GM23338 (cell line): Measurements from ENCODE around the gene RTN4RL1. TPM values are rescaled to one million over a fixed set of nuclear protein-coding genes. Genes with fewer than 3 reads are reported as not detected.

Experiments
- ATAC-seq: fragments of 200-7000 bp; cut with Tn5 transposase; 3 replicates; pipeline ENCODE4 v1.9.1; 2020
- DNase-seq: peaks from one replicate; pipeline ENCODE4 v3.0.0-alpha.2; 2015; ENCODE audit warnings: low spot score
- H2AFZ ChIP-seq: fragments of 200-600 bp; sonication (generic); 2 replicates; pipeline ENCODE4 v1.8.0; 2016; ENCODE audit warnings: antibody characterized with exemption, mild to moderate bottlenecking, moderate library complexity
- H3F3A ChIP-seq: fragments of 200-600 bp; sonication (generic); replicated peaks from 2 replicates; pipeline ENCODE4 v1.8.0; 2017; ENCODE audit warnings: antibody characterized with exemption, mixed run types, low read depth
- H3K27ac ChIP-seq: fragments of 200-600 bp; sonication (generic); 2 replicates; pipeline ENCODE4 v1.6.1; 2016; ENCODE audit warnings: low read depth
- H3K27me3 ChIP-seq: fragments of 200-600 bp; sonication (generic); 2 replicates; pipeline ENCODE4 v1.8.0; 2016; ENCODE audit warnings: mild to moderate bottlenecking, mixed run types, moderate library complexity; ENCODE audit not compliant: insufficient read depth
- H3K36me3 ChIP-seq: fragments of 200-600 bp; sonication (generic); 2 replicates; pipeline ENCODE4 v1.8.0; 2016; ENCODE audit warnings: mild to moderate bottlenecking; ENCODE audit not compliant: insufficient read depth
- H3K4me1 ChIP-seq: fragments of 200-600 bp; sonication (generic); 2 replicates; pipeline ENCODE4 v1.8.0; 2016; ENCODE audit warnings: mild to moderate bottlenecking, moderate library complexity; ENCODE audit not compliant: insufficient read depth
- H3K4me2 ChIP-seq: fragments of 200-600 bp; sonication (generic); 2 replicates; pipeline ENCODE4 v1.7.1; 2017; ENCODE audit warnings: mixed run types
- H3K4me3 ChIP-seq: fragments of 200-600 bp; sonication (generic); 2 replicates; pipeline ENCODE4 v1.6.1; 2016; ENCODE audit warnings: mixed run types
- H3K79me2 ChIP-seq: fragments of 200-600 bp; sonication (generic); replicated peaks from 2 replicates; pipeline ENCODE4 v1.8.0; 2017; ENCODE audit warnings: mild to moderate bottlenecking; ENCODE audit not compliant: insufficient read depth
- H3K9me2 ChIP-seq: fragments of 200-600 bp; sonication (generic); 2 replicates; pipeline ENCODE4 v1.8.0; 2017; ENCODE audit not compliant: insufficient read depth
- H4K20me1 ChIP-seq: fragments of 200-600 bp; sonication (generic); replicated peaks from 2 replicates; pipeline ENCODE4 v1.8.0; 2017; ENCODE audit warnings: mild to moderate bottlenecking; ENCODE audit not compliant: insufficient read depth
- H3K27ac Mint-ChIP-seq: 2 replicates; pipeline ENCODE4 v1.8.0; 2020; ENCODE audit warnings: inconsistent platforms, mild to moderate bottlenecking, moderate library complexity, mixed read lengths
- H3K27me3 Mint-ChIP-seq: 3 replicates; pipeline ENCODE4 v1.8.0; 2022; ENCODE audit warnings: low read depth, mild to moderate bottlenecking, moderate library complexity, mixed read lengths, inconsistent platforms; ENCODE audit not compliant: insufficient read depth, poor library complexity
- H3K36me3 Mint-ChIP-seq: 3 replicates; pipeline ENCODE4 v1.8.0; 2021; ENCODE audit warnings: low read depth, mild to moderate bottlenecking, inconsistent platforms, moderate library complexity, mixed read lengths
- H3K4me1 Mint-ChIP-seq: 3 replicates; pipeline ENCODE4 v1.8.0; 2020; ENCODE audit warnings: mild to moderate bottlenecking, inconsistent platforms, mixed read lengths
- H3K4me3 Mint-ChIP-seq: 3 replicates; pipeline ENCODE4 v1.8.0; 2021; ENCODE audit warnings: moderate library complexity, mild to moderate bottlenecking, inconsistent platforms, mixed read lengths
- H3K9me3 Mint-ChIP-seq: 3 replicates; pipeline ENCODE4 v1.8.0; 2020; ENCODE audit warnings: moderate library complexity, mild to moderate bottlenecking, inconsistent platforms, mixed read lengths
- CREB1 ChIP-seq: fragments of 250-450 bp; sonication (Bioruptor Pico); IDR thresholded peaks from 2 replicates; pipeline ENCODE4 v1.5.0; 2020; ENCODE audit warnings: low read depth, mild to moderate bottlenecking, moderate library complexity
- ETS1 ChIP-seq: IDR thresholded peaks from 2 replicates; pipeline ENCODE4 v1.6.1; 2016; ENCODE audit warnings: antibody characterized with exemption
- EZH2 ChIP-seq: fragments of 200-600 bp; sonication (generic); IDR thresholded peaks from one replicate; pipeline ENCODE4 v1.8.0; 2017; ENCODE audit warnings: antibody characterized with exemption, mild to moderate bottlenecking, low read depth; ENCODE audit not compliant: unreplicated experiment
- EZH2phosphoT487 ChIP-seq: fragments of 200-600 bp; sonication (generic); IDR thresholded peaks from one replicate; pipeline ENCODE4 v1.8.1; 2018; ENCODE audit warnings: antibody characterized with exemption; ENCODE audit not compliant: unreplicated experiment
- JUNB ChIP-seq: IDR thresholded peaks from one replicate; pipeline ENCODE4 v1.6.1; 2016; ENCODE audit warnings: antibody characterized with exemption; ENCODE audit not compliant: unreplicated experiment
- NANOG ChIP-seq: IDR thresholded peaks from 2 replicates; pipeline ENCODE4 v1.6.1; 2016; ENCODE audit warnings: antibody characterized with exemption, borderline replicate concordance
- POLR2AphosphoS5 ChIP-seq: IDR thresholded peaks from 2 replicates; pipeline ENCODE4 v1.6.1; 2016; ENCODE audit warnings: antibody characterized with exemption, low read depth
- STAT1 ChIP-seq: IDR thresholded peaks from one replicate; pipeline ENCODE4 v1.6.1; 2016; ENCODE audit warnings: antibody characterized with exemption; ENCODE audit not compliant: unreplicated experiment
- ZNF114 ChIP-seq: fragments of 250-450 bp; sonication (Bioruptor Pico); IDR thresholded peaks from 2 replicates; pipeline ENCODE4 v1.5.0; 2020; ENCODE audit warnings: mild to moderate bottlenecking, moderate library complexity
- ZNF331 ChIP-seq: fragments of 250-450 bp; sonication (Bioruptor Pico); IDR thresholded peaks from 2 replicates; pipeline ENCODE4 v1.5.0; 2020; ENCODE audit warnings: low read depth, mild to moderate bottlenecking, moderate library complexity
- polyA plus RNA-seq: library from polyadenylated mRNA; unstranded; fragments of >200 nt; fragmentation: Nextera tagmentation; extraction: Ambion mirVana; gene quantifications from 2 replicates; pipeline ENCODE4 v1.2.1, GENCODE V29; 2016
- total RNA-seq: library from RNA; depleted of rRNA; stranded (reverse); fragments of >200 nt; shearing (Covaris generic); gene quantifications from 2 replicates; pipeline ENCODE4 v1.2.3, GENCODE V29; 2014
- TF ChIP-seq, protein P1 (sequence below): IDR thresholded peaks from one replicate; pipeline ENCODE4 v1.6.1; 2018; ENCODE audit warnings: antibody characterized with exemption; ENCODE audit not compliant: unreplicated experiment
- TF ChIP-seq, protein P2 (sequence below): fragments of 250-450 bp; sonication (Bioruptor Pico); IDR thresholded peaks from 2 replicates; pipeline ENCODE4 v1.5.0; 2020; ENCODE audit warnings: mild to moderate bottlenecking, moderate library complexity
- TF ChIP-seq, protein P3 (sequence below), 2 experiments: fragments of 200-600 bp in 1 of 2; sonication (generic) in 1 of 2; conservative IDR thresholded peaks; 2 replicates each; pipeline versions ENCODE4 v1.5.1 to v1.6.1; 2016 to 2017; ENCODE audit warnings: antibody characterized with exemption in 2 of 2, low read depth in 2 of 2, mild to moderate bottlenecking in 2 of 2, moderate library complexity in 1 of 2

The RTN4RL1 gene
- total and polyA plus RNA-seq, 2 experiments from 2014 or later: 0.17 TPM; not detected in 1

DNA sequence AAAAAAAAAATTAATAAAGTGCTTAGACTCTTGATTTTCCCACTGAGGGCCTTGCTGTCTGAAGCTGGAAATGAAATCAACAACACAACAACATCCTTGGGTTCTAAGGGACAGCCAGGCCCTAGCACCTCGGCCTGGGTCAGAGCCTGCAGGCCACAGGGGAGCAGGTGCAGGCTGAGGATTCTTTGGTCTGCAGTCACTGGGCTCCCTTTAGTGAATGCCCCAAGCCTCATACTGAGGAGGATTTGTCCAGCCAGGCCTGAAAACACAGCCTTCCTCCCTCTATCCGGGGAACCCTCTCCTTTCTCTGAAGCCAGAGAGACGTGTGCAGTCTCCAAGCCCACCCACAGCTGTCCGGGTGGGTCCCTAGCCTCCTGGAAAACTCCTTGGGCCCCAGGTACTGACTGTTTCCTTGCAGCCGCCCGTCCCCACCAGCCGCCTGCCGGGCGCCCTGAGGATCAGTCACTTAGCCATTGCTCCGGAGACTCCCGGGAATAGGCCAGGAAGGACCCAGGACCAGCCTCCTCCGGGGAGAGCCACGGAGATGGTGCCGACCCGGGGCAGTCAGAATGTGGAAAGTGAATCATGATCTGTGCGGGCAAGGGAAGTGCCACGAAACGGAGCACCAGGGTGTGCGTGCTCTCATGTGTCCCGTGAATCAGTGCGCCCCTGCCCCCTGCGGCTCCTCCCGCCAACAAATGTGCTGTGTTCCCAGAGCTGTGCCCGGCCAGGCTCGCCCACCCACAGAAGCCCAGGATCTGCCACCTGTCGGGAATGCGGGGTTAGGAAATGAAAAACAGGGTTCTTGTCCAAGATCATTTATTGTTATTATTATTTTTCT, 91.0 kb downstream of the RTN4RL1 start:
- H3K4me2 ChIP-seq: no peak overlapping the region
- no peaks in the 10 kb centered on the region for H3K79me2 ChIP-seq
- H3F3A ChIP-seq: no peaks in the 10 kb centered on the region
- no peaks in the 10 kb centered on the region for H4K20me1 ChIP-seq
- H3K9me2 ChIP-seq: no peaks in the 10 kb centered on the region
- H3K4me3 Mint-ChIP-seq: no peak overlapping the region
- H3K4me1 Mint-ChIP-seq: 0 out of 3 replicates have a peak, but pooled peaks cover 4% of the 10 kb centered on the region
- H3K27ac ChIP-seq: no peak overlapping the region
- ATAC-seq (no peak), DNase-seq (no peak)
- no peak overlapping the region for H3K4me3 ChIP-seq
- no peak overlapping the region for H2AFZ ChIP-seq
- TF ChIP-seq ZNF114 (no peak), ZNF331 (CRISPR knock-in tag) (no peak), CREB1 (CRISPR knock-in tag) (no peak), EZH2 (no peak), STAT1 (no peak), POLR2AphosphoS5 (no peak), JUNB (no peak), ETS1 (no peak), NANOG (no peak), EZH2phosphoT487 (no peak)
- TF ChIP-seq, protein P1, sequence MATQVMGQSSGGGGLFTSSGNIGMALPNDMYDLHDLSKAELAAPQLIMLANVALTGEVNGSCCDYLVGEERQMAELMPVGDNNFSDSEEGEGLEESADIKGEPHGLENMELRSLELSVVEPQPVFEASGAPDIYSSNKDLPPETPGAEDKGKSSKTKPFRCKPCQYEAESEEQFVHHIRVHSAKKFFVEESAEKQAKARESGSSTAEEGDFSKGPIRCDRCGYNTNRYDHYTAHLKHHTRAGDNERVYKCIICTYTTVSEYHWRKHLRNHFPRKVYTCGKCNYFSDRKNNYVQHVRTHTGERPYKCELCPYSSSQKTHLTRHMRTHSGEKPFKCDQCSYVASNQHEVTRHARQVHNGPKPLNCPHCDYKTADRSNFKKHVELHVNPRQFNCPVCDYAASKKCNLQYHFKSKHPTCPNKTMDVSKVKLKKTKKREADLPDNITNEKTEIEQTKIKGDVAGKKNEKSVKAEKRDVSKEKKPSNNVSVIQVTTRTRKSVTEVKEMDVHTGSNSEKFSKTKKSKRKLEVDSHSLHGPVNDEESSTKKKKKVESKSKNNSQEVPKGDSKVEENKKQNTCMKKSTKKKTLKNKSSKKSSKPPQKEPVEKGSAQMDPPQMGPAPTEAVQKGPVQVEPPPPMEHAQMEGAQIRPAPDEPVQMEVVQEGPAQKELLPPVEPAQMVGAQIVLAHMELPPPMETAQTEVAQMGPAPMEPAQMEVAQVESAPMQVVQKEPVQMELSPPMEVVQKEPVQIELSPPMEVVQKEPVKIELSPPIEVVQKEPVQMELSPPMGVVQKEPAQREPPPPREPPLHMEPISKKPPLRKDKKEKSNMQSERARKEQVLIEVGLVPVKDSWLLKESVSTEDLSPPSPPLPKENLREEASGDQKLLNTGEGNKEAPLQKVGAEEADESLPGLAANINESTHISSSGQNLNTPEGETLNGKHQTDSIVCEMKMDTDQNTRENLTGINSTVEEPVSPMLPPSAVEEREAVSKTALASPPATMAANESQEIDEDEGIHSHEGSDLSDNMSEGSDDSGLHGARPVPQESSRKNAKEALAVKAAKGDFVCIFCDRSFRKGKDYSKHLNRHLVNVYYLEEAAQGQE: no peak
- TF ChIP-seq, protein P2, sequence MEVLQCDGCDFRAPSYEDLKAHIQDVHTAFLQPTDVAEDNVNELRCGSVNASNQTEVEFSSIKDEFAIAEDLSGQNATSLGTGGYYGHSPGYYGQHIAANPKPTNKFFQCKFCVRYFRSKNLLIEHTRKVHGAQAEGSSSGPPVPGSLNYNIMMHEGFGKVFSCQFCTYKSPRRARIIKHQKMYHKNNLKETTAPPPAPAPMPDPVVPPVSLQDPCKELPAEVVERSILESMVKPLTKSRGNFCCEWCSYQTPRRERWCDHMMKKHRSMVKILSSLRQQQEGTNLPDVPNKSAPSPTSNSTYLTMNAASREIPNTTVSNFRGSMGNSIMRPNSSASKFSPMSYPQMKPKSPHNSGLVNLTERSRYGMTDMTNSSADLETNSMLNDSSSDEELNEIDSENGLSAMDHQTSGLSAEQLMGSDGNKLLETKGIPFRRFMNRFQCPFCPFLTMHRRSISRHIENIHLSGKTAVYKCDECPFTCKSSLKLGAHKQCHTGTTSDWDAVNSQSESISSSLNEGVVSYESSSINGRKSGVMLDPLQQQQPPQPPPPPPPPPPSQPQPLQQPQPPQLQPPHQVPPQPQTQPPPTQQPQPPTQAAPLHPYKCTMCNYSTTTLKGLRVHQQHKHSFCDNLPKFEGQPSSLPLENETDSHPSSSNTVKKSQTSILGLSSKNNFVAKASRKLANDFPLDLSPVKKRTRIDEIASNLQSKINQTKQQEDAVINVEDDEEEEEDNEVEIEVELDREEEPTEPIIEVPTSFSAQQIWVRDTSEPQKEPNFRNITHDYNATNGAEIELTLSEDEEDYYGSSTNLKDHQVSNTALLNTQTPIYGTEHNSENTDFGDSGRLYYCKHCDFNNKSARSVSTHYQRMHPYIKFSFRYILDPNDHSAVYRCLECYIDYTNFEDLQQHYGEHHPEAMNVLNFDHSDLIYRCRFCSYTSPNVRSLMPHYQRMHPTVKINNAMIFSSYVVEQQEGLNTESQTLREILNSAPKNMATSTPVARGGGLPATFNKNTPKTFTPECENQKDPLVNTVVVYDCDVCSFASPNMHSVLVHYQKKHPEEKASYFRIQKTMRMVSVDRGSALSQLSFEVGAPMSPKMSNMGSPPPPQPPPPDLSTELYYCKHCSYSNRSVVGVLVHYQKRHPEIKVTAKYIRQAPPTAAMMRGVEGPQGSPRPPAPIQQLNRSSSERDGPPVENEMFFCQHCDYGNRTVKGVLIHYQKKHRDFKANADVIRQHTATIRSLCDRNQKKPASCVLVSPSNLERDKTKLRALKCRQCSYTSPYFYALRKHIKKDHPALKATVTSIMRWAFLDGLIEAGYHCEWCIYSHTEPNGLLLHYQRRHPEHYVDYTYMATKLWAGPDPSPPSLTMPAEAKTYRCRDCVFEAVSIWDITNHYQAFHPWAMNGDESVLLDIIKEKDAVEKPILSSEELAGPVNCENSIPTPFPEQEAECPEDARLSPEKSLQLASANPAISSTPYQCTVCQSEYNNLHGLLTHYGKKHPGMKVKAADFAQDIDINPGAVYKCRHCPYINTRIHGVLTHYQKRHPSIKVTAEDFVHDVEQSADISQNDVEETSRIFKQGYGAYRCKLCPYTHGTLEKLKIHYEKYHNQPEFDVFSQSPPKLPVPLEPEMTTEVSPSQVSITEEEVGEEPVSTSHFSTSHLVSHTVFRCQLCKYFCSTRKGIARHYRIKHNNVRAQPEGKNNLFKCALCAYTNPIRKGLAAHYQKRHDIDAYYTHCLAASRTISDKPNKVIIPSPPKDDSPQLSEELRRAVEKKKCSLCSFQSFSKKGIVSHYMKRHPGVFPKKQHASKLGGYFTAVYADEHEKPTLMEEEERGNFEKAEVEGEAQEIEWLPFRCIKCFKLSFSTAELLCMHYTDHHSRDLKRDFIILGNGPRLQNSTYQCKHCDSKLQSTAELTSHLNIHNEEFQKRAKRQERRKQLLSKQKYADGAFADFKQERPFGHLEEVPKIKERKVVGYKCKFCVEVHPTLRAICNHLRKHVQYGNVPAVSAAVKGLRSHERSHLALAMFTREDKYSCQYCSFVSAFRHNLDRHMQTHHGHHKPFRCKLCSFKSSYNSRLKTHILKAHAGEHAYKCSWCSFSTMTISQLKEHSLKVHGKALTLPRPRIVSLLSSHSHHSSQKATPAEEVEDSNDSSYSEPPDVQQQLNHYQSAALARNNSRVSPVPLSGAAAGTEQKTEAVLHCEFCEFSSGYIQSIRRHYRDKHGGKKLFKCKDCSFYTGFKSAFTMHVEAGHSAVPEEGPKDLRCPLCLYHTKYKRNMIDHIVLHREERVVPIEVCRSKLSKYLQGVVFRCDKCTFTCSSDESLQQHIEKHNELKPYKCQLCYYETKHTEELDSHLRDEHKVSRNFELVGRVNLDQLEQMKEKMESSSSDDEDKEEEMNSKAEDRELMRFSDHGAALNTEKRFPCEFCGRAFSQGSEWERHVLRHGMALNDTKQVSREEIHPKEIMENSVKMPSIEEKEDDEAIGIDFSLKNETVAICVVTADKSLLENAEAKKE (CRISPR knock-in tag): no peak
- TF ChIP-seq, protein P3, sequence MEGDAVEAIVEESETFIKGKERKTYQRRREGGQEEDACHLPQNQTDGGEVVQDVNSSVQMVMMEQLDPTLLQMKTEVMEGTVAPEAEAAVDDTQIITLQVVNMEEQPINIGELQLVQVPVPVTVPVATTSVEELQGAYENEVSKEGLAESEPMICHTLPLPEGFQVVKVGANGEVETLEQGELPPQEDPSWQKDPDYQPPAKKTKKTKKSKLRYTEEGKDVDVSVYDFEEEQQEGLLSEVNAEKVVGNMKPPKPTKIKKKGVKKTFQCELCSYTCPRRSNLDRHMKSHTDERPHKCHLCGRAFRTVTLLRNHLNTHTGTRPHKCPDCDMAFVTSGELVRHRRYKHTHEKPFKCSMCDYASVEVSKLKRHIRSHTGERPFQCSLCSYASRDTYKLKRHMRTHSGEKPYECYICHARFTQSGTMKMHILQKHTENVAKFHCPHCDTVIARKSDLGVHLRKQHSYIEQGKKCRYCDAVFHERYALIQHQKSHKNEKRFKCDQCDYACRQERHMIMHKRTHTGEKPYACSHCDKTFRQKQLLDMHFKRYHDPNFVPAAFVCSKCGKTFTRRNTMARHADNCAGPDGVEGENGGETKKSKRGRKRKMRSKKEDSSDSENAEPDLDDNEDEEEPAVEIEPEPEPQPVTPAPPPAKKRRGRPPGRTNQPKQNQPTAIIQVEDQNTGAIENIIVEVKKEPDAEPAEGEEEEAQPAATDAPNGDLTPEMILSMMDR (conservative IDR thresholded peaks at IDR 0.05; ENCODE audit: low read depth in 2 of 2): no peak
- peaks cover 16% of the 10 kb centered on the region for H3K27me3 Mint-ChIP-seq
- H3K9me3 Mint-ChIP-seq: no peaks in the 10 kb centered on the region
- H3K36me3 ChIP-seq: no peaks in the 10 kb centered on the region
- no peaks in the 10 kb centered on the region for H3K36me3 Mint-ChIP-seq
- no peaks in the 10 kb centered on the region for H3K4me1 ChIP-seq
- H3K27me3 ChIP-seq: no peaks in the 10 kb centered on the region
- H3K27ac Mint-ChIP-seq: no peak overlapping the region
